Ammon's horn (tissue), 1 donor: ENCODE measurements around the gene PROCA1.

Experiments
- DNase-seq: peaks from one replicate; pipeline ENCODE4 v3.0.0-alpha.2; 2016; ENCODE audit warnings: low spot score

The PROCA1 gene, protein sequence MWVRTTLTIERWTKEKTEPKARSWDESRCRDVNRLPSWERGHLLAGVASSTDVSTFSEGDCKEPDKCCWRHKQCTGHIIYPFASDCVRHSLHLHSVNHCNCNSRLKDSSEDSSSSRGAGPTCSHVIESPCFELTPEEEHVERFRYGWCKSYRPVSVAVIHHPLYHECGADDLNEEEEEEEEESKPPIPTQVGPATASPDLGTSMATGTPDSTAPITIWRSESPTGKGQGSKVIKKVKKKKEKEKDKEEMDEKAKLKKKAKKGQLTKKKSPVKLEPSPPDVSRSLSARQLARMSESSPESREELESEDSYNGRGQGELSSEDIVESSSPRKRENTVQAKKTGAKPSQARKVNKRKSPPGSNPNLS

DNA sequence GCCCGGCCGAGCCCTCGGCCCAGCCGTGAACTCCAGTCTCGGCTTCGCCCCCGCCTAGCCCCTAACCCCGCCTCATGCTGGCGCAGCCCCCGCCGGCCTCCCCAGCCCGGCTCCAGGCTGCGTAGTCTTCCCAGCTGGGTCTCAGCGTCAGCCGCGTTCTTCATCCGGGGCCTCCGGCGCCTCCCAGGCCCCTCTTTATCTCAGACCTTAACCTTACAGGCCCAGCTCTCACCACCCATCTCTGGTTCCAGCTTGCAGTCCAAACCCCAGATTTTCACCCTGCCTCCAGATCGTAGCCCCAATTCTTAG lies at the start of gene PROCA1:
Gene PROCA1 (minus strand): TSS at position 166 of the 309 bp plus-strand sequence. CDS start 228 bp downstream, outside the sequence.
- DNase-seq, result no peak

GRCh38 chr17:28760601-28761562 lies 49.2 kb upstream of the PROCA1 start:
- peak; percentile 70 for DNase-seq

GRCh38 chr17:28759256-28759865 lies 47.7 kb upstream of the PROCA1 start:
- no peak for DNase-seq

- no peak for DNase-seq
These were observed 46.9 kb upstream of the PROCA1 start for GRCh38 chr17:28758411-28759121.

GRCh38 chr17:28756049-28756804 lies 44.5 kb upstream of the PROCA1 start:
- no peak for DNase-seq

DNA sequence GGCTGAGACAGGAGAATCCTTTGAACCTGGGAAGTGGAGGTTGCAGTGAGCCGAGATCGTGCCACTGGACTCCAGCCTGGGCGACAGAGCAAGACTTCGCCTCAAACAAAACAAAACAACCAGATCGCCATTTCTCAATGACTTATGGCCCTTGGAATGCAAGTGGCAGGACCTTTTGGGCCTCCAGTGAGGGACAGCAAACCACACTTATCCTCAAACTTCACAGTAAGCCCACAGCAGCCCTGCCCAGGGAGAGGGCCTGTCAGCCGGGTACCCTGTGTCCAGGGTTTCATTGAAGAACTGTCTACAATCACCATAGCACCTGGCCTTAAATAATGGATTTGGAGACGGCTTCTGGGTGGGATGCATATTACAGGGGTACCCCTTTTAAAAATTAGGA lies 43.8 kb upstream of the PROCA1 start:
- no peak for DNase-seq

- DNase-seq, result no peak
These were observed 40.1 kb upstream of the PROCA1 start for GRCh38 chr17:28751600-28752366.

- DNase-seq, result peak; percentile 96
These were observed 38.7 kb upstream of the PROCA1 start for GRCh38 chr17:28750178-28751047.

- DNase-seq, result no peak
These were observed 38.0 kb upstream of the PROCA1 start for GRCh38 chr17:28749516-28750177.

- DNase-seq, result no peak
These were observed 37.3 kb upstream of the PROCA1 start for GRCh38 chr17:28748852-28749515.

DNA sequence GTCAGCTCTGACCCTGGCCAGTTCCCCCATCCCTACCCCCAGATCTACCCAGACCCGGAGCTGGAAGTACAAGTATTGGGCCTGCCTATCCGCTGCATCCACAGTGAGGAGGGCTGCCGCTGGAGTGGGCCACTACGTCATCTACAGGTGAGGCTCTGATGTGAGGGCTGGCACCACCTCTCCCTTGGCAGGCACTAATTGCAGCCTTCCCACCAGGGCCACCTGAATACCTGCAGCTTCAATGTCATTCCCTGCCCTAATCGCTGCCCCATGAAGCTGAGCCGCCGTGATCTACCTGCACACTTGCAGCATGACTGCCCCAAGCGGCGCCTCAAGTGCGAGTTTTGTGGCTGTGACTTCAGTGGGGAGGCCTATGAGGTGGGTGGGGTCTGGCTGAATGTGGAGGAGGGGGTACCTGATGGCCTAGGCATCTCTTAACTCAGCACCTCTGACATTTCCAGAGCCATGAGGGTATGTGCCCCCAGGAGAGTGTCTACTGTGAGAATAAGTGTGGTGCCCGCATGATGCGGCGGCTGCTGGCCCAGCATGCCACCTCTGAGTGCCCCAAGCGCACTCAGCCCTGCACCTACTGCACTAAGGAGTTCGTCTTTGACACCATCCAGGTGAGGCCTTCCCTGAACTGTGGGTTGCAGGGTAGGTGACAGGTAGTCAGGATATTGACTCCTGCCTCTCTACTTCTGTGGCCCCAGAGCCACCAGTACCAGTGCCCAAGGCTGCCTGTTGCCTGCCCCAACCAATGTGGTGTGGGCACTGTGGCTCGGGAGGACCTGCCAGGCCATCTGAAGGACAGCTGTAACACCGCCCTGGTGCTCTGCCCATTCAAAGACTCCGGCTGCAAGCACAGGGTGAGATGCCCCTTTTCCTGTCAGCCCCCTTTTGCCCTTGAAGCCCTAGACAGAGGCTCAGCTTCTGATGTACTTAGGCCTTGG lies 36.4 kb upstream of the PROCA1 start:
- no peak for DNase-seq

DNA sequence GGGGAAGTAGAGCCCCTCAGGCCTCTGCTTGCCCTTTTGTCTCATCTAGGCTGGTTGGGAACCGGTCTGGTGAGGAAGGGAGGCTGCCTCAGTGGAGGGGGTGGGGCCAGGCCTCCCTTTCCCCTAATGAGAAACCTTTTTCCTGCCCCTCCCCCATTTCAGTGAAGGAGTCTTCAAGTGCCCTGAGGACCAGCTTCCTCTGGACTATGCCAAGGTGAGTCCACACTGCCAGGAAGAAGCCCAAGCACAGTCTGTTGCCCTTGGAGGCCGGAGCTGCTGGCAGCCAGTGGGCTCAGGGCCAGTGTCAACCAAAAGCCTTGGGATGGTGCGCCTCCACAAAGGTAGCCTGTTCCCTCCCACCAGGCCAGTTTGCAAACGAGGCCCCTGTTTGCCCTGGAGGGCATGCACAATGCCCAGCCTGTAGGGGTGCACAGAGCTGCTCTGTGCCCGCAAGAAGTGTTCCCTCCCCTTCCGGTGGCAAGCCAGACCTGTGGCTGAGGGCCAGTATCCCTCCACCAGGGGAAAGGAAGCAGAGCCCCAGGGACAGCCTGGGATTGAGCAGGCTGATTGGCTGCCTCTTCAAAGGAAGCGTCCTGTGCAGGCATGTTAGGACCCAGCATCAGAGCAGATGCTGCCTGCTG lies 35.5 kb upstream of the PROCA1 start:
- peak; percentile 88 for DNase-seq

DNA sequence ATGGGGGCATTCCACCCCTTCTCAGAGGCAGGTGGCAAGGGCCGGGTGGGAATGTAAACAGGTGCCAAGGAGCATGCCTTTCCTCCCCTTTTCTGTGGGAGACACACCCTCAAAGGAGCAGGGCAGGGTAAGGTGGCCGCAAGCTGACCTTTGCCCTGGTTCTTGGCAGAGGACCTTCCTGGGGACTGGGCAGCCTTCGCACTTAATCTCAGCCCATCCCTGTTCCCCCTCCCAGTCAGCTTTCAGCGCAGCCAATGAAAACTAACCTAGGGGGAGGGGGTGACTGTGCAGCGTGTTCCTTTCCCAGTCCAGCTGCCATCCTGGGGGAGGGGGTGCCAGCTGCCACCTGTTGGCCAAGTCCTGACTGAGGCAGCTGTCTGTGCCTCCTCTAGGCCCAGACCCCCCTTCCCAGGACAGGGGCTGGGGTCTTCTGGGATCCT lies 34.9 kb upstream of the PROCA1 start:
- DNase-seq, result peak; percentile 83

DNA sequence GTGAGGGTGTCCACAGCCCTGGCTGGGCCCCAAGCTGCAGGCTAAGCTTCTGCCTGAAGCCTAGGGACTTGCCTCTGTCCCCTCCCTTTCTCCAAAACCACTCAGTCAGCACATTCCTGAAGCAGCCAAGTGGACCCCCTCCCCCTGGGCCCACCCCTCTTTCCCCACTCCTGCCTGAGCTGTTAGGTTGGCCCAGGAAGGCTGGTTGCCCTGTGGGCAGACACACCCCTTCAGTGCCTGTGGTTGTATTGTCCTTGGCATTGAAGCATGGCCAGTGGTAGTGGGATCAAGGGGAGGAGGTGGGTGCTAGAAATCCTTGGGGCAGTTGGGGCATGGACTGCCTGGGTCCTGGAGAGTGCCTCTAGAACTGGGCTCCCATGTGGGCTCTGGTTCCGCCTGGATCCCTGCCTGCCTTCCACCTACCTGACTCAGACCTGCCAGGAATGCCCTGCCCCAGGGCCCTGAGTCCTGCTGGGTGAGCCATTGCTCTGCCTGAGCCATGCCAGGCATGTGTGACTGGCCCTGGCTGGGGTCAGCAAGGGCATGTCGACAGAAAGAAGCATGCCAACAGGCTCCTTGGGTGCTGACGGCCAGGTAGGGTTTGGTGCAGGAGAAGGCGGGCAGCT lies 34.2 kb upstream of the PROCA1 start:
- no peak for DNase-seq

DNA sequence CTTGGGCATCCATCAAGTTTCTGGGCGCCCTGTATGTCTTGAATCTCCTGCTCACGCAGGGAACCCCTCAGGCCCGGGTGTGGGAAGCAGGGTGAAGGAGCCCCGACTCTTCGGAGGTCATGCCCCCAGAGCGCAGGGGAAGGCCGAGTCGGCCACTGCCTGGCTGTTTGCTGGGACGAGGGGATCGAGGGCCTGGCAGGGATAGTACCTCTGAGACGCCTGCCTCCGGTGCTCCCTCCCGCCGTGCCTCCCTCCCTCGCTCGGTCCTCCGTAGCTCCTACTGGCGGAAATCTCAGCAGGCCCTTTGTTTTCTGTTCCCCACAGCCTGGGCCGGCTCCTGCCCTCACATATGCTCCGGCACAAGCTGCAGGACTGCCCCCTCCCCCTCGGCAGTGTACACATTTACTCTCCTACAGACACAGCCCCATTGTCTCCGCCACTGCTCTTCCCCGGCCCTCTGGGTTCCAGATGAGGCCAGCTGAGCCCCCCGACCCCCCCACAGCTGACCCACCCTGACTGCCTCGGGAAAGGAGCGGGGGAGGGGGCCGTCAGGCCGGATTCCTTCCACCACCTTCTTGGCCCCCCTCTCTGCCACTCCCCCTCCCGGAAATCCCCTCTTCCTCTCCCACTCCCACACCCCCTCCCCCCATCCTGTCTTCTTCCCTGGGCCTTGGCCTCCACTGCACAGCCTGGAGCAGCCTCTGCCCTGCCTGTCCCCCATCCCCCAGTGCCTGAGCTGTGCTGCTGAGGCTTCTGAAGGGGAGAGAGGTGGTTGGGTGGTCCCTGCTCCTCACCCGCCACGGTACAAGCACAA lies 33.5 kb upstream of the PROCA1 start:
- peak; percentile 97 for DNase-seq
